GM12873 (cell line): ENCODE results near the gene PRR13.
A peak's percentile ranks its signal among the peaks of the same experiment; 100 is the strongest.

Source experiments
- CTCF ChIP-seq: IDR thresholded peaks from 2 replicates; pipeline ENCODE4 v1.5.1; 2012; ENCODE audit warnings: low read depth, mild to moderate bottlenecking, moderate library complexity, low read length, control low read depth; ENCODE audit not compliant: insufficient read depth; ENCODE audit errors: missing control alignments

PRR13 gene

GRCh38 chr12:53474819-53475218 lies 33.3 kb downstream of the PRR13 start:
- no peak for TF ChIP-seq CTCF

- peak; percentile 39 for TF ChIP-seq CTCF
These were observed 35.3 kb downstream of the PRR13 start for GRCh38 chr12:53476769-53477209.

GRCh38 chr12:53478865-53479264 lies 37.3 kb downstream of the PRR13 start:
- no peak for TF ChIP-seq CTCF

GRCh38 chr12:53479331-53479730 lies 37.8 kb downstream of the PRR13 start:
- TF ChIP-seq CTCF = no peak

GRCh38 chr12:53480491-53481442 lies 39.2 kb downstream of the PRR13 start:
- TF ChIP-seq CTCF = no peak

- peak; percentile 43 for TF ChIP-seq CTCF
These were observed 40.5 kb downstream of the PRR13 start for GRCh38 chr12:53481939-53482586.

- TF ChIP-seq CTCF = no peak
These were observed 41.2 kb downstream of the PRR13 start for GRCh38 chr12:53482626-53483168.
